ENCODE data around the gene ZNF420.

- TF ChIP-seq PKNOX1 (IDR thresholded peaks at IDR 0.05) (no peak), ARNT (IDR thresholded peaks at IDR 0.05) (no peak), BHLHE40 (IDR thresholded peaks at IDR 0.05; ENCODE audit: borderline replicate concordance) (no peak), ELF4 (IDR thresholded peaks at IDR 0.05) (no peak), NFRKB (IDR thresholded peaks at IDR 0.05) (no peak), FOXA1 (IDR thresholded peaks at IDR 0.05) (no peak), HDGF (IDR thresholded peaks at IDR 0.05; ENCODE audit: borderline replicate concordance) (no peak), SUZ12 (IDR thresholded peaks at IDR 0.05) (no peak)
These were observed 81.9 kb downstream of the ZNF420 start for GRCh38 chr19:37160153-37160552.
